SK-N-SH (cell line): ENCODE data around the gene SESTD1. TPM values are rescaled to one million over a fixed set of nuclear protein-coding genes. Genes with fewer than 3 reads are reported as not detected.

Experiments
- CTCF ChIA-PET: fragments of 300-600, 350-600 bp; formaldehyde crosslinking; extraction: SDS; loops from one replicate; lab custom pipeline; 2021; lab: Yijun Ruan, JAX
- POLR2A ChIA-PET: fragments of 350-600 bp; sonication (Branson Sonifier 250); formaldehyde crosslinking; extraction: SDS; loops from one replicate; lab custom pipeline; 2020; ENCODE audit warnings: antibody characterized with exemption, inconsistent platforms; lab: Yijun Ruan, JAX
- DNase-seq: peaks from one replicate; pipeline ENCODE4 v3.0.0; 2012
- H2AFZ ChIP-seq: fragments of 200-600 bp; sonication (generic); 2 replicates; pipeline ENCODE4 v1.8.1; 2016; ENCODE audit warnings: antibody characterized with exemption, mild to moderate bottlenecking, low read depth
- H3F3A ChIP-seq: fragments of 200-600 bp; sonication (generic); replicated peaks from 2 replicates; pipeline ENCODE3; 2016; ENCODE audit warnings: antibody characterized with exemption, mild to moderate bottlenecking; ENCODE audit not compliant: insufficient read depth
- H3K27ac ChIP-seq, 2 experiments: fragments of 200-500 bp in 1 of 2; fragments of 200-600 bp in 1 of 2; sonication (Bioruptor generic) in 1 of 2; sonication (generic), shearing (Covaris generic) in 1 of 2; 2 replicates each; pipeline versions ENCODE4 v1.5.1 to v1.6.1; 2014 to 2016; ENCODE audit warnings: low read depth in 2 of 2, inconsistent platforms in 1 of 2, low read length in 1 of 2, mild to moderate bottlenecking in 1 of 2, mixed read lengths in 1 of 2
- H3K27me3 ChIP-seq: fragments of 200-600 bp; sonication (generic), shearing (Covaris generic); 2 replicates; pipeline ENCODE4 v1.6.1; 2016; ENCODE audit warnings: mixed run types; ENCODE audit not compliant: insufficient read depth
- H3K36me3 ChIP-seq, 2 experiments: fragments of 200-500 bp in 1 of 2; fragments of 200-600 bp in 1 of 2; sonication (Bioruptor generic) in 1 of 2; sonication (generic) in 1 of 2; replicated peaks in 1 of 2; 2 replicates each; pipeline versions ENCODE3 to v1.5.1; 2014 to 2016; ENCODE audit warnings: low read length in 1 of 2, mild to moderate bottlenecking in 1 of 2; ENCODE audit not compliant: insufficient read depth in 2 of 2, control insufficient read depth in 1 of 2
- H3K4me1 ChIP-seq, 2 experiments: fragments of 200-500 bp in 1 of 2; fragments of 200-600 bp in 1 of 2; sonication (Bioruptor generic) in 1 of 2; sonication (generic), shearing (Covaris generic) in 1 of 2; 2 replicates each; pipeline versions ENCODE4 v1.5.1 to v1.6.1; 2014 to 2016; ENCODE audit warnings: low read depth in 1 of 2, low read length in 1 of 2, mixed run types in 1 of 2; ENCODE audit not compliant: insufficient read depth in 2 of 2, control insufficient read depth in 1 of 2
- H3K4me2 ChIP-seq: fragments of 200-600 bp; sonication (generic), shearing (Covaris generic); 2 replicates; pipeline ENCODE4 v1.6.1; 2017; ENCODE audit warnings: mixed run types
- H3K4me3 ChIP-seq, 2 experiments: fragments of 200-500 bp in 1 of 2; fragments of 200-600 bp in 1 of 2; sonication (Bioruptor generic) in 1 of 2; sonication (generic), shearing (Covaris generic) in 1 of 2; 2 replicates each; pipeline versions ENCODE4 v1.5.1 to v1.8.1; 2014 to 2016; ENCODE audit warnings: low read depth in 2 of 2, inconsistent platforms in 1 of 2, low read length in 1 of 2, mild to moderate bottlenecking in 1 of 2, mixed read lengths in 1 of 2, moderate library complexity in 1 of 2
- H3K79me2 ChIP-seq: fragments of 200-600 bp; sonication (generic); 2 replicates; pipeline ENCODE4 v1.8.1; 2017; ENCODE audit warnings: mild to moderate bottlenecking; ENCODE audit not compliant: insufficient read depth
- H3K9ac ChIP-seq: fragments of 200-600 bp; sonication (generic); 2 replicates; pipeline ENCODE4 v1.6.1; 2017; ENCODE audit warnings: mixed run types
- H3K9me2 ChIP-seq: fragments of 200-600 bp; sonication (generic); 2 replicates; pipeline ENCODE4 v1.6.1; 2017; ENCODE audit warnings: mixed run types
- H3K9me3 ChIP-seq: fragments of 200-600 bp; sonication (generic); 2 replicates; pipeline ENCODE4 v1.6.1; 2017; ENCODE audit warnings: mixed run types, mild to moderate bottlenecking, moderate library complexity
- H4K20me1 ChIP-seq: fragments of 200-600 bp; sonication (generic); 2 replicates; pipeline ENCODE4 v1.6.1; 2017; ENCODE audit warnings: mild to moderate bottlenecking, mixed run types; ENCODE audit not compliant: insufficient read depth
- ELF1 ChIP-seq: IDR thresholded peaks from 2 replicates; pipeline ENCODE4 v1.4.0; 2012
- EZH2phosphoT487 ChIP-seq: fragments of 200-600 bp; sonication (generic); IDR thresholded peaks from 2 replicates; pipeline ENCODE4 v1.6.1; 2017; ENCODE audit warnings: low read depth, mixed run types, mild to moderate bottlenecking, antibody characterized with exemption, moderate library complexity, borderline replicate concordance
- FOSL2 ChIP-seq: IDR thresholded peaks from 2 replicates; pipeline ENCODE4 v1.4.0; 2012; ENCODE audit warnings: low read depth, mild to moderate bottlenecking, moderate library complexity, borderline replicate concordance
- FOXJ3 ChIP-seq: sonication (generic); formaldehyde crosslinking; IDR thresholded peaks from 2 replicates; pipeline ENCODE4 v1.5.1; 2020; ENCODE audit warnings: mild to moderate bottlenecking, missing genetic modification reagents
- FOXM1 ChIP-seq: IDR thresholded peaks from 2 replicates; pipeline ENCODE4 v1.4.0; 2012; ENCODE audit warnings: low read depth, mild to moderate bottlenecking
- GABPA ChIP-seq: IDR thresholded peaks from 2 replicates; pipeline ENCODE4 v1.4.0; 2012; ENCODE audit warnings: low read depth, mild to moderate bottlenecking
- GATA2 ChIP-seq: sonication (generic); formaldehyde crosslinking; IDR thresholded peaks from 2 replicates; pipeline ENCODE4 v1.5.0; 2020; ENCODE audit warnings: mild to moderate bottlenecking, missing genetic modification reagents
- JUND ChIP-seq: IDR thresholded peaks from 2 replicates; pipeline ENCODE4 v1.4.0; 2012
- MEF2A ChIP-seq: IDR thresholded peaks from 2 replicates; pipeline ENCODE4 v1.4.0; 2012; ENCODE audit warnings: low read depth, borderline replicate concordance
- NRF1 ChIP-seq: IDR thresholded peaks from 2 replicates; pipeline ENCODE4 v1.6.1; 2012; ENCODE audit warnings: low read depth, mild to moderate bottlenecking, low read length
- POLR2AphosphoS5 ChIP-seq: IDR thresholded peaks from 2 replicates; pipeline ENCODE4 v1.6.1; 2012; ENCODE audit warnings: low read depth, low read length
- RAD21 ChIP-seq: IDR thresholded peaks from 2 replicates; pipeline ENCODE4 v1.6.1; 2012; ENCODE audit warnings: mild to moderate bottlenecking, low read length
- RCOR1 ChIP-seq: fragments of 150-350 bp; IDR thresholded peaks from 2 replicates; pipeline ENCODE4 v1.6.1; 2017; ENCODE audit warnings: antibody characterized with exemption, low read length
- RFX5 ChIP-seq: IDR thresholded peaks from 2 replicates; pipeline ENCODE4 v1.6.1; 2012; ENCODE audit warnings: mild to moderate bottlenecking, improper control_type of control experiment, low read length
- SIN3A ChIP-seq: IDR thresholded peaks from 2 replicates; pipeline ENCODE4 v1.6.1; 2012; ENCODE audit warnings: low read depth, mild to moderate bottlenecking, low read length, moderate library complexity, borderline replicate concordance
- SMC3 ChIP-seq: IDR thresholded peaks from 2 replicates; pipeline ENCODE4 v1.6.1; 2012; ENCODE audit warnings: low read depth, low read length, improper control_type of control experiment
- TAF1 ChIP-seq: IDR thresholded peaks from 2 replicates; pipeline ENCODE4 v1.6.1; 2012; ENCODE audit warnings: low read depth, mild to moderate bottlenecking, low read length, moderate library complexity, borderline replicate concordance
- TEAD4 ChIP-seq: IDR thresholded peaks from 2 replicates; pipeline ENCODE4 v1.4.0; 2012; ENCODE audit warnings: mild to moderate bottlenecking, borderline replicate concordance; ENCODE audit not compliant: insufficient read depth
- WGBS: methylation state at CpG from one replicate; pipeline ENCODE4 v1.1.6; 2017; ENCODE audit warnings: low lambda C conversion rate; 5-methylcytosine and 5-hydroxymethylcytosine counted together
- polyA plus RNA-seq, 3 experiments: library from polyadenylated mRNA; depleted of rRNA; stranded (reverse); fragments of >200 nt; gene quantifications; 2 replicates each; pipeline ENCODE4 v1.2.3, GENCODE V29; 2012
- TF ChIP-seq, protein P1 (sequence below): IDR thresholded peaks from 2 replicates; pipeline ENCODE4 v1.4.0; 2012; ENCODE audit warnings: low read depth
- TF ChIP-seq, protein P2 (sequence below): IDR thresholded peaks from 2 replicates; pipeline ENCODE4 v1.6.1; 2012; ENCODE audit warnings: mild to moderate bottlenecking, low read depth, low read length, moderate library complexity

SESTD1 gene
- polyA plus RNA-seq, 1 of the 3 experiments (the other 2 are of a cell fraction), result 4.6 TPM

DNA sequence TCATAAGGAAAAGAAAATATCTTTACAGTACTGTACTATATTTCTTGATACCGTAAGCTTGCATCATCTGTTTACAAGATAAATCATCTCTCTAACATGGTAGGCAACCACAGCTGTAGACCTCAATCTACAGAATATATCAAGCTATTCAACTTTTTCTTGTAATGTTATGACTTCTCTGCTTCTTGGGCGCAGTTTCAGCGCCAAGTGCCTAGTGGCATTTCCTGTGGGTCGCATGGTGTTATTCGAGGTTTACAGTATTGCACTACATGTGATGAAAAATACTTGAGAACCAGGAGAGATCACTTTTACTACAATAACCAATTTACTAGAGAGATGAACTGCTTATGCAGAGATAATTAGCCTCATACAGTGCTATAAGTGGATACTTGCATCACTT is 34.0 kb upstream of the SESTD1 start:
- WGBS, result 92% methylated on average over 5 of the region's 5 CpGs
- TF ChIP-seq NRF1, result no peak
- TF ChIP-seq JUND, result no peak
- no peak for TF ChIP-seq GATA2
- TF ChIP-seq, protein P1, sequence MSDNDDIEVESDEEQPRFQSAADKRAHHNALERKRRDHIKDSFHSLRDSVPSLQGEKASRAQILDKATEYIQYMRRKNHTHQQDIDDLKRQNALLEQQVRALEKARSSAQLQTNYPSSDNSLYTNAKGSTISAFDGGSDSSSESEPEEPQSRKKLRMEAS, result no peak
- TF ChIP-seq, protein P2, sequence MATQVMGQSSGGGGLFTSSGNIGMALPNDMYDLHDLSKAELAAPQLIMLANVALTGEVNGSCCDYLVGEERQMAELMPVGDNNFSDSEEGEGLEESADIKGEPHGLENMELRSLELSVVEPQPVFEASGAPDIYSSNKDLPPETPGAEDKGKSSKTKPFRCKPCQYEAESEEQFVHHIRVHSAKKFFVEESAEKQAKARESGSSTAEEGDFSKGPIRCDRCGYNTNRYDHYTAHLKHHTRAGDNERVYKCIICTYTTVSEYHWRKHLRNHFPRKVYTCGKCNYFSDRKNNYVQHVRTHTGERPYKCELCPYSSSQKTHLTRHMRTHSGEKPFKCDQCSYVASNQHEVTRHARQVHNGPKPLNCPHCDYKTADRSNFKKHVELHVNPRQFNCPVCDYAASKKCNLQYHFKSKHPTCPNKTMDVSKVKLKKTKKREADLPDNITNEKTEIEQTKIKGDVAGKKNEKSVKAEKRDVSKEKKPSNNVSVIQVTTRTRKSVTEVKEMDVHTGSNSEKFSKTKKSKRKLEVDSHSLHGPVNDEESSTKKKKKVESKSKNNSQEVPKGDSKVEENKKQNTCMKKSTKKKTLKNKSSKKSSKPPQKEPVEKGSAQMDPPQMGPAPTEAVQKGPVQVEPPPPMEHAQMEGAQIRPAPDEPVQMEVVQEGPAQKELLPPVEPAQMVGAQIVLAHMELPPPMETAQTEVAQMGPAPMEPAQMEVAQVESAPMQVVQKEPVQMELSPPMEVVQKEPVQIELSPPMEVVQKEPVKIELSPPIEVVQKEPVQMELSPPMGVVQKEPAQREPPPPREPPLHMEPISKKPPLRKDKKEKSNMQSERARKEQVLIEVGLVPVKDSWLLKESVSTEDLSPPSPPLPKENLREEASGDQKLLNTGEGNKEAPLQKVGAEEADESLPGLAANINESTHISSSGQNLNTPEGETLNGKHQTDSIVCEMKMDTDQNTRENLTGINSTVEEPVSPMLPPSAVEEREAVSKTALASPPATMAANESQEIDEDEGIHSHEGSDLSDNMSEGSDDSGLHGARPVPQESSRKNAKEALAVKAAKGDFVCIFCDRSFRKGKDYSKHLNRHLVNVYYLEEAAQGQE, result no peak
- TF ChIP-seq RAD21, result no peak
- TF ChIP-seq FOXJ3 (CRISPR knock-in tag), result no peak
- no peak for TF ChIP-seq GABPA
- TF ChIP-seq EZH2phosphoT487, result no peak
- no peak for TF ChIP-seq TAF1
- TF ChIP-seq RCOR1, result no peak
- TF ChIP-seq TEAD4, result no peak
- no peak for TF ChIP-seq FOSL2
- TF ChIP-seq SIN3A, result no peak
- no peak for TF ChIP-seq RFX5
- TF ChIP-seq POLR2AphosphoS5, result no peak
- no peak for TF ChIP-seq ELF1
- no peak for TF ChIP-seq MEF2A
- TF ChIP-seq SMC3, result no peak
- TF ChIP-seq FOXM1, result no peak
- no peaks in the 10 kb centered on the region for H3K36me3 ChIP-seq
- CTCF ChIA-PET, result no interaction called here
- no peaks in the 10 kb centered on the region for H3K9me3 ChIP-seq
- no peaks in the 10 kb centered on the region for H3K4me1 ChIP-seq
- no peaks in the 10 kb centered on the region for H3K27me3 ChIP-seq
- no peaks in the 10 kb centered on the region for H3K79me2 ChIP-seq
- H4K20me1 ChIP-seq, result no peaks in the 10 kb centered on the region
- H2AFZ ChIP-seq, result no peak overlapping the region
- DNase-seq, result no peak
- POLR2A ChIA-PET, result no interaction called here
- no peak overlapping the region for H3K4me2 ChIP-seq
- no peak overlapping the region for H3K4me3 ChIP-seq
- no peaks in the 10 kb centered on the region for H3F3A ChIP-seq
- no peak overlapping the region for H3K27ac ChIP-seq
- no peaks in the 10 kb centered on the region for H3K9me2 ChIP-seq
- no peak overlapping the region for H3K9ac ChIP-seq
